ENCODE measurements around the gene SLC6A6. TPM values are rescaled to one million over a fixed set of nuclear protein-coding genes. Genes with fewer than 3 reads are reported as not detected.
A peak's percentile ranks its signal among the peaks of the same experiment; 100 is the strongest.

The SLC6A6 gene
- total RNA-seq, 2 donors from 2014 or later: 52.7 to 71.9 TPM

- H3K9me3 Mint-ChIP-seq: no peaks in the 10 kb centered on the region
- peaks cover 0 to 9% of the 10 kb centered on the region in 2 donors for H3K36me3 Mint-ChIP-seq
- no peak for ATAC-seq
- peak overlapping the region in 1 of 2 donors; percentile 83 for H3K27ac Mint-ChIP-seq
- DNase-seq (ENCODE audit: low spot score in 2 of 2): no peak
These were observed 84.1 kb downstream of the SLC6A6 start for GRCh38 chr3:14486460-14486859.

- H3K9me3 Mint-ChIP-seq: no peaks in the 10 kb centered on the region
- ATAC-seq (no peak), DNase-seq (ENCODE audit: low spot score in 2 of 2) (no peak)
- peak overlapping the region; percentile 56 to 83 for H3K27ac Mint-ChIP-seq
- H3K36me3 Mint-ChIP-seq: peaks cover 0 to 9% of the 10 kb centered on the region in 2 donors
These were observed 84.7 kb downstream of the SLC6A6 start for GRCh38 chr3:14487086-14487485.

- ATAC-seq: no peak
- peak overlapping the region; percentile 83 to 93 for H3K27ac Mint-ChIP-seq
- DNase-seq (ENCODE audit: low spot score in 2 of 2): no peak
- peaks cover 0 to 9% of the 10 kb centered on the region in 2 donors for H3K36me3 Mint-ChIP-seq
- no peaks in the 10 kb centered on the region for H3K9me3 Mint-ChIP-seq
These were observed 85.4 kb downstream of the SLC6A6 start for GRCh38 chr3:14487821-14488220.

GRCh38 chr3:14488286-14489041 lies 86.1 kb downstream of the SLC6A6 start:
- H3K27ac Mint-ChIP-seq: peak overlapping the region; percentile 83 to 93
- ATAC-seq (no peak), DNase-seq (ENCODE audit: low spot score in 2 of 2) (no peak)
- no peaks in the 10 kb centered on the region for H3K9me3 Mint-ChIP-seq
- H3K36me3 Mint-ChIP-seq: peaks cover 0 to 9% of the 10 kb centered on the region in 2 donors

GRCh38 chr3:14489641-14490040 lies 87.2 kb downstream of the SLC6A6 start:
- DNase-seq (ENCODE audit: low spot score in 2 of 2) (no peak), ATAC-seq (no peak)
- peaks cover 0 to 2% of the 10 kb centered on the region in 2 donors for H3K36me3 Mint-ChIP-seq
- H3K9me3 Mint-ChIP-seq: no peaks in the 10 kb centered on the region
- H3K27ac Mint-ChIP-seq: peak overlapping the region in 1 of 2 donors; percentile 4

- DNase-seq (ENCODE audit: low spot score in 2 of 2): no peak
- H3K27ac Mint-ChIP-seq: peak overlapping the region; percentile 4 to 94
- no peaks in the 10 kb centered on the region for H3K36me3 Mint-ChIP-seq
- ATAC-seq: peak in 1 of 2 donors; percentile 30
- H3K9me3 Mint-ChIP-seq: no peaks in the 10 kb centered on the region
These were observed 87.8 kb downstream of the SLC6A6 start for GRCh38 chr3:14490255-14490654.

GRCh38 chr3:14490831-14491230 lies 88.4 kb downstream of the SLC6A6 start:
- peak overlapping the region; percentile 4 to 79 for H3K27ac Mint-ChIP-seq
- ATAC-seq: no peak

GRCh38 chr3:14491396-14492190 lies 89.2 kb downstream of the SLC6A6 start:
- ATAC-seq: peak in 1 of 2 donors; percentile 14
- no peaks in the 10 kb centered on the region for H3K9me3 Mint-ChIP-seq
- no peak for DNase-seq (ENCODE audit: low spot score in 2 of 2)
- H3K36me3 Mint-ChIP-seq: no peaks in the 10 kb centered on the region
- peak overlapping the region in 1 of 2 donors; percentile 79 for H3K27ac Mint-ChIP-seq

More at GRCh38 chr3:14490831-14491230, 88.4 kb downstream of the SLC6A6 start:
- Mint-ChIP-seq H3K9me3 (no peaks in the 10 kb centered on the region), H3K36me3 (no peaks in the 10 kb centered on the region)
- DNase-seq (ENCODE audit: low spot score in 2 of 2): no peak

- no peak for DNase-seq (ENCODE audit: low spot score in 2 of 2)
- Mint-ChIP-seq H3K36me3 (no peaks in the 10 kb centered on the region), H3K27ac (no peak overlapping the region), H3K9me3 (no peaks in the 10 kb centered on the region)
- no peak for ATAC-seq
These were observed 90.8 kb downstream of the SLC6A6 start for GRCh38 chr3:14492948-14493881.

GRCh38 chr3:14494279-14494972 lies 92.0 kb downstream of the SLC6A6 start:
- Mint-ChIP-seq H3K36me3 (peaks cover 0 to 5% of the 10 kb centered on the region in 2 donors), H3K9me3 (no peaks in the 10 kb centered on the region), H3K27ac (peak overlapping the region in 1 of 2 donors; percentile 17)
- DNase-seq (ENCODE audit: low spot score in 2 of 2) (no peak), ATAC-seq (no peak)

- Mint-ChIP-seq H3K9me3 (no peaks in the 10 kb centered on the region), H3K36me3 (peaks cover 0 to 5% of the 10 kb centered on the region in 2 donors), H3K27ac (no peak overlapping the region)
- no peak for DNase-seq (ENCODE audit: low spot score in 2 of 2)
- ATAC-seq: no peak
These were observed 92.5 kb downstream of the SLC6A6 start for GRCh38 chr3:14494973-14495300.

- H3K36me3 Mint-ChIP-seq: peaks cover 0 to 5% of the 10 kb centered on the region in 2 donors
- H3K9me3 Mint-ChIP-seq: peaks cover 0 to 5% of the 10 kb centered on the region in 2 donors
- DNase-seq (ENCODE audit: low spot score in 2 of 2): no peak
- peak overlapping the region in 1 of 2 donors; percentile 26 for H3K27ac Mint-ChIP-seq
- ATAC-seq: no peak
These were observed 93.9 kb downstream of the SLC6A6 start for GRCh38 chr3:14496351-14496750.

GRCh38 chr3:14497321-14497720 lies 94.9 kb downstream of the SLC6A6 start:
- Mint-ChIP-seq H3K27ac (no peak overlapping the region), H3K9me3 (peaks cover 0 to 7% of the 10 kb centered on the region in 2 donors), H3K36me3 (peaks cover 4 to 5% of the 10 kb centered on the region in 2 donors)
- ATAC-seq: no peak
- DNase-seq (ENCODE audit: low spot score in 2 of 2): no peak

- Mint-ChIP-seq H3K36me3 (peaks cover 5 to 14% of the 10 kb centered on the region in 2 donors), H3K27ac (no peak overlapping the region), H3K9me3 (peaks cover 11 to 18% of the 10 kb centered on the region in 2 donors)
- DNase-seq (ENCODE audit: low spot score in 2 of 2) (no peak), ATAC-seq (no peak)
These were observed 100.1 kb downstream of the SLC6A6 start for GRCh38 chr3:14502472-14502871.

GRCh38 chr3:14503033-14503705 lies 100.8 kb downstream of the SLC6A6 start:
- peaks cover 11 to 18% of the 10 kb centered on the region in 2 donors for H3K9me3 Mint-ChIP-seq

More at GRCh38 chr3:14503033-14503705, 100.8 kb downstream of the SLC6A6 start:
- Mint-ChIP-seq H3K36me3 (peaks cover 5 to 14% of the 10 kb centered on the region in 2 donors), H3K27ac (no peak overlapping the region)
- ATAC-seq (no peak), DNase-seq (ENCODE audit: low spot score in 2 of 2) (no peak)
